H1 (cell line): Measurements from ENCODE around the gene CARD16. TPM values are rescaled to one million over a fixed set of nuclear protein-coding genes. Genes with fewer than 3 reads are reported as not detected.
"Not testable (repeated sequence)": the region's sequence is repeated elsewhere in the genome, so short reads cannot be mapped to it uniquely, and the experiment has no call there.

ENCODE experiments used
- CTCF ChIA-PET: fragments of 300-600 bp; sonication (Branson Sonifier 250); formaldehyde crosslinking; loops from one replicate; lab custom pipeline; 2021; ENCODE audit not compliant: partially characterized antibody; lab: Charles Lee
- POLR2A ChIA-PET: fragments of 300-600 bp; sonication (Branson Sonifier 250); formaldehyde crosslinking; loops from one replicate; lab custom pipeline; 2021; ENCODE audit warnings: inconsistent platforms; ENCODE audit not compliant: partially characterized antibody; lab: Charles Lee
- DNase-seq, 2 experiments: peaks; one replicate each; pipeline versions ENCODE4 v3.0.0 to v3.0.0-alpha.2; 2010 to 2022; ENCODE audit warnings: low spot score in 2 of 2, low read depth in 1 of 2, mixed read lengths in 1 of 2
- FAIRE-seq: peaks from 2 replicates; lab custom pipeline; 2011; peaks lifted over from hg19 to GRCh38; lab: Jason Lieb, UNC
- H2AFZ ChIP-seq: 2 replicates; pipeline ENCODE4 v1.8.1; 2012; ENCODE audit warnings: low read length, inconsistent platforms
- H2AK5ac ChIP-seq: 2 replicates; pipeline ENCODE4 v1.6.1; 2013; ENCODE audit warnings: low read depth, low read length
- H2BK120ac ChIP-seq: replicated peaks from 2 replicates; pipeline ENCODE3; 2013; ENCODE audit warnings: low read depth, low read length, inconsistent platforms
- H2BK12ac ChIP-seq: 2 replicates; pipeline ENCODE4 v1.6.1; 2013; ENCODE audit warnings: low read depth, low read length
- H2BK15ac ChIP-seq: 2 replicates; pipeline ENCODE4 v1.6.1; 2013; ENCODE audit warnings: low read length
- H2BK20ac ChIP-seq: 2 replicates; pipeline ENCODE4 v1.6.1; 2013; ENCODE audit warnings: low read length
- H2BK5ac ChIP-seq: 2 replicates; pipeline ENCODE4 v1.6.1; 2013; ENCODE audit warnings: low read depth, low read length
- H3K14ac ChIP-seq: 2 replicates; pipeline ENCODE4 v1.6.1; 2013; ENCODE audit warnings: inconsistent platforms; ENCODE audit not compliant: insufficient read length
- H3K18ac ChIP-seq: 2 replicates; pipeline ENCODE4 v1.6.1; 2013; ENCODE audit warnings: low read length; ENCODE audit errors: extremely low read depth
- H3K23ac ChIP-seq: 2 replicates; pipeline ENCODE4 v1.6.1; 2013; ENCODE audit warnings: inconsistent platforms; ENCODE audit not compliant: insufficient read length
- H3K23me2 ChIP-seq: 2 replicates; pipeline ENCODE4 v1.6.1; 2013; ENCODE audit warnings: low read depth, low read length
- H3K27ac ChIP-seq: 2 replicates; pipeline ENCODE4 v1.6.1; 2011; ENCODE audit warnings: low read depth, low read length, inconsistent platforms
- H3K27me3 ChIP-seq, 4 experiments: replicated peaks in 1 of 4; 1 replicate in 1 of 4; 2 replicates in 3 of 4; pipeline versions ENCODE4 v1.6.1 to v1.8.1; 2011 to 2013; ENCODE audit warnings: low read length in 3 of 4, mild to moderate bottlenecking in 3 of 4, inconsistent platforms in 2 of 4, mixed read lengths in 2 of 4, moderate library complexity in 1 of 4; ENCODE audit not compliant: control insufficient read depth in 3 of 4, insufficient read depth in 3 of 4; ENCODE audit errors: extremely low read depth in 1 of 4
- H3K36me3 ChIP-seq, 4 experiments: 2 replicates each; pipeline versions ENCODE4 v1.6.1 to v1.8.1; 2011 to 2013; ENCODE audit warnings: mild to moderate bottlenecking in 4 of 4, low read length in 3 of 4, moderate library complexity in 2 of 4, control low read depth in 1 of 4, inconsistent platforms in 1 of 4; ENCODE audit not compliant: insufficient read depth in 4 of 4, control insufficient read depth in 2 of 4
- H3K4ac ChIP-seq: replicated peaks from 2 replicates; pipeline ENCODE3; 2013; ENCODE audit warnings: low read length, low read depth, mixed read lengths, inconsistent platforms; ENCODE audit not compliant: insufficient read length
- H3K4me1 ChIP-seq, 4 experiments: replicated peaks in 1 of 4; 1 replicate in 1 of 4; 2 replicates in 3 of 4; pipeline versions ENCODE4 v1.6.1 to v1.8.1; 2011 to 2013; ENCODE audit warnings: low read length in 3 of 4, inconsistent platforms in 2 of 4, mixed read lengths in 1 of 4; ENCODE audit not compliant: insufficient read depth in 4 of 4, control insufficient read depth in 3 of 4
- H3K4me2 ChIP-seq, 2 experiments: 2 replicates each; pipeline versions ENCODE4 v1.6.1 to v1.8.1; 2011 to 2013; ENCODE audit warnings: low read depth in 2 of 2, low read length in 2 of 2, control low read depth in 1 of 2, inconsistent platforms in 1 of 2, mild to moderate bottlenecking in 1 of 2; ENCODE audit not compliant: insufficient read depth in 1 of 2
- H3K4me3 ChIP-seq, 4 experiments: fragments of 200-600, 300-600 bp in 1 of 4; sonication (generic), shearing (Covaris generic), sonication (Bioruptor Twin) in 1 of 4; 2 replicates each; pipeline versions ENCODE4 v1.5.1 to v1.8.1; 2011 to 2016; ENCODE audit warnings: low read length in 4 of 4, low read depth in 3 of 4, control low read depth in 2 of 4, inconsistent platforms in 2 of 4, mild to moderate bottlenecking in 2 of 4, mixed read lengths in 1 of 4, moderate library complexity in 1 of 4; ENCODE audit not compliant: insufficient read depth in 2 of 4; ENCODE audit errors: extremely low read depth in 1 of 4
- H3K56ac ChIP-seq: replicated peaks from 2 replicates; pipeline ENCODE3; 2013; ENCODE audit warnings: low read depth, mild to moderate bottlenecking, mixed read lengths, low read length, inconsistent platforms; ENCODE audit not compliant: insufficient read length
- H3K79me1 ChIP-seq: 2 replicates; pipeline ENCODE4 v1.6.1; 2013; ENCODE audit warnings: low read depth, low read length, control low read depth
- H3K79me2 ChIP-seq, 2 experiments: 2 replicates each; pipeline versions ENCODE4 v1.6.1 to v1.8.1; 2012 to 2013; ENCODE audit warnings: low read length in 2 of 2, mild to moderate bottlenecking in 2 of 2, inconsistent platforms in 1 of 2; ENCODE audit not compliant: insufficient read depth in 2 of 2, control insufficient read depth in 1 of 2
- H3K9ac ChIP-seq, 4 experiments: replicated peaks in 1 of 4; 1 replicate in 1 of 4; 2 replicates in 3 of 4; pipeline versions ENCODE4 v1.6.1 to v1.8.1; 2011 to 2013; ENCODE audit warnings: low read depth in 3 of 4, low read length in 3 of 4, control low read depth in 2 of 4, mild to moderate bottlenecking in 2 of 4, moderate library complexity in 2 of 4, inconsistent platforms in 1 of 4; ENCODE audit errors: extremely low read depth in 1 of 4
- H3K9me3 ChIP-seq, 2 experiments: 2 replicates each; pipeline versions ENCODE4 v1.6.1 to v1.8.1; 2012 to 2013; ENCODE audit warnings: mild to moderate bottlenecking in 2 of 2, moderate library complexity in 2 of 2, control low read depth in 1 of 2, inconsistent platforms in 1 of 2, low read depth in 1 of 2, low read length in 1 of 2, mixed read lengths in 1 of 2; ENCODE audit not compliant: insufficient read depth in 2 of 2
- H4K20me1 ChIP-seq, 2 experiments: replicated peaks in 1 of 2; 2 replicates each; pipeline versions ENCODE3 to v1.8.1; 2011 to 2013; ENCODE audit warnings: inconsistent platforms in 2 of 2, low read length in 2 of 2, mild to moderate bottlenecking in 1 of 2; ENCODE audit not compliant: insufficient read depth in 2 of 2, control insufficient read depth in 1 of 2
- H4K5ac ChIP-seq: 2 replicates; pipeline ENCODE4 v1.6.1; 2013; ENCODE audit warnings: low read length, low read depth, mixed read lengths, inconsistent platforms; ENCODE audit not compliant: insufficient read length
- H4K8ac ChIP-seq: 2 replicates; pipeline ENCODE4 v1.8.0; 2013; ENCODE audit warnings: mild to moderate bottlenecking, moderate library complexity, low read length, inconsistent platforms; ENCODE audit not compliant: insufficient read depth; ENCODE audit errors: extremely low read depth
- H4K91ac ChIP-seq: replicated peaks from 2 replicates; pipeline ENCODE3; 2013; ENCODE audit warnings: low read length, mixed read lengths, inconsistent platforms; ENCODE audit not compliant: insufficient read length
- WGBS, 2 experiments: shearing (Covaris generic) in 1 of 2; methylation state at CpG; one replicate each; pipeline versions ENCODE4 v1.1.6 to v1.1.7; 2013 to 2015; ENCODE audit warnings: low lambda C conversion rate in 2 of 2, mixed read lengths in 2 of 2, inconsistent platforms in 1 of 2, low coverage in 1 of 2, missing lambda C conversion rate in 1 of 2; ENCODE audit not compliant: insufficient replicate concordance in 2 of 2, insufficient coverage in 1 of 2, insufficient read length in 1 of 2; ENCODE audit errors: extremely low coverage in 1 of 2, missing lambda C conversion rate in 1 of 2; 5-methylcytosine and 5-hydroxymethylcytosine counted together
- long read RNA-seq, 2 experiments: library from RNA in 1 of 2; library from capped mRNA in 1 of 2; stranded (forward); transcript quantifications; one replicate each; pipeline ENCODE4 v2.0.0, GENCODE V29; 2021; ENCODE audit warnings: inconsistent platforms in 1 of 2
- polyA minus RNA-seq, 3 experiments: library from RNA; depleted of rRNA, polyadenylated mRNA; stranded (reverse); fragments of >200 nt; gene quantifications; 1 replicate in 2 of 3; 2 replicates in 1 of 3; pipeline ENCODE4 v1.2.3, GENCODE V29; 2011
- polyA plus RNA-seq, 7 experiments: library from polyadenylated mRNA; depleted of rRNA in 3 of 7; stranded (reverse) in 5 of 7; unstranded in 2 of 7; fragments of >200 nt in 5 of 7; fragments of 200-250 nt in 2 of 7; gene quantifications; 1 replicate in 5 of 7; 2 replicates in 1 of 7; 4 replicates in 1 of 7; pipeline versions ENCODE4 v1.2.1 to v1.2.3, GENCODE V29; 2011 to 2013; ENCODE audit warnings: missing spikeins in 2 of 7, mixed read lengths in 2 of 7
- total RNA-seq: library from RNA; stranded (reverse); fragmentation: NEBNext Ultra II Directional; extraction: Animal tissue kit (Norgen Biotek cat#: 25700); gene quantifications from 2 replicates; pipeline ENCODE4 v1.2.1, GENCODE V29; 2021

CARD16 gene
- total RNA-seq (not detected in 2 replicates), polyA plus RNA-seq (2011; rRNA removed) (not detected in 2 replicates), polyA minus RNA-seq (2011; rRNA and poly(A)+ RNA removed) (not detected in 2 replicates)
- polyA plus RNA-seq (2011; cell fraction: cytosol; rRNA removed) = not detected
- not detected for polyA plus RNA-seq (2011; cell fraction: nucleus; rRNA removed)
- polyA plus RNA-seq (2012, experiment 1 of 2) = not detected in 4 replicates
- polyA plus RNA-seq (2012, experiment 2 of 2) = not detected
- not detected for polyA plus RNA-seq (2013, experiment 1 of 2)
- polyA plus RNA-seq (2013, experiment 2 of 2) = not detected
- not detected for polyA minus RNA-seq (2011; cell fraction: cytosol; rRNA and poly(A)+ RNA removed)
- polyA minus RNA-seq (2011; cell fraction: nucleus; rRNA and poly(A)+ RNA removed) = not detected
- long read RNA-seq, experiment 1 = 0 reads
- long read RNA-seq, experiment 2 = 0 reads

DNA sequence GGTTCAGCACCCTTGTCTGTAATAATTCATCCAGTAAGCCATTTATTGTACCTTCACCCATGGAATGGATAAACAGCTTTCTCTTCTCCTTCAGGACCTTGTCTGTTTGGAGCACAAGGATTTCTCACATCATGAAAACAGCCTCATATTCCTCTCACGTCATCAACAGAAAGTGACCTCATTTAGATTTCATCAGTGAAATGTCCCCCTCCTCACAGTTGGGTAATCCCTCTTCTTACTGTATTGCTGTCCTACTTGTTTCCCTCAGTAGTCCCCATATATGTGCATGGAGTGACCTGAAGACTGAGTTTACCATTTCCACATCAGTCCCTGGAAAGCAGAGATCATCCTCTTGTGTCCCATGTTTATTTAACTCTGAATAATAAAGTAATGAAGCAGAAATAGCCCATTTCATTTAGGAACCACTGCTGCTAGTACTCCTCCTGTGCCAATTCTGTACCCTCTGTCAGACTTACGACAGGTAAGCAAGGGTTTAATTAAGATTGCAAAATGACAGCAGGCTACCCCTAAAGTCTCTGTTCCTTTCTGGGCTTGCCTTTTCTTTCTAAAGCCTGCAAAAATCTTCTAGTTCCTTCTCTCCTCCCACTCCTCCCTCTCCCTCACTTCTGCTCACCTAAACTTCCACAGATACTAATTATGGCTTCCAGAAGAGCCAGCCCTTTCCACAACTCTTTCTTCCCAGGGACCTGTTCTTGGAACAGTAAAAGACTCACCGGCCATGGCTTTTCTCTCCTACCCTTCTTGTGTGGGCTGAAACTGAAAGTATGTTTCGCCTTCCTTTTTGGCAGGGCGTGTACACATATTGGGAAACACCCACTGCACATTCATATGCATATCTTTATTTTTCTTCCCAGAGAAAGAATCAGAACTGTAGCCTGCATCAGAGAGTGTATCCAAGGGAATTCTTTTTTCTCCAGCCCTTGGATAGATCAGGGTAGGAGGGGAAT lies at the start of gene CARD16:
TSS of gene CARD16 (minus strand) at position 779 of the 968 bp plus-strand sequence. CDS start at position 741, 38 bp downstream.
- H3K18ac ChIP-seq, FAIRE-seq, H3K27me3 ChIP-seq, CTCF ChIA-PET, H3K36me3 ChIP-seq, H3K4me3 ChIP-seq, H2AFZ ChIP-seq, H3K4me2 ChIP-seq, H2BK12ac ChIP-seq, H3K4me1 ChIP-seq, H3K27ac ChIP-seq, H3K79me1 ChIP-seq, H3K56ac ChIP-seq, H2BK120ac ChIP-seq, H3K79me2 ChIP-seq, H4K20me1 ChIP-seq, H3K23me2 ChIP-seq, H3K23ac ChIP-seq, POLR2A ChIA-PET, H3K4ac ChIP-seq, H3K9ac ChIP-seq, H2AK5ac ChIP-seq, H4K5ac ChIP-seq, H4K91ac ChIP-seq, H2BK20ac ChIP-seq, H2BK5ac ChIP-seq, H3K9me3 ChIP-seq, DNase-seq, H2BK15ac ChIP-seq, H3K14ac ChIP-seq, H4K8ac ChIP-seq: not testable (repeated sequence)
- 99% methylated on average over 5 of the region's 5 CpGs; no CpG with 5 or more reads in 1 of the 2 experiments for WGBS, 2 experiments
